ENCODE data around the gene ATP11A.
"Not testable (repeated sequence)": the region's sequence is repeated elsewhere in the genome, so short reads cannot be mapped to it uniquely, and the experiment has no call there.

The ATP11A gene

DNA sequence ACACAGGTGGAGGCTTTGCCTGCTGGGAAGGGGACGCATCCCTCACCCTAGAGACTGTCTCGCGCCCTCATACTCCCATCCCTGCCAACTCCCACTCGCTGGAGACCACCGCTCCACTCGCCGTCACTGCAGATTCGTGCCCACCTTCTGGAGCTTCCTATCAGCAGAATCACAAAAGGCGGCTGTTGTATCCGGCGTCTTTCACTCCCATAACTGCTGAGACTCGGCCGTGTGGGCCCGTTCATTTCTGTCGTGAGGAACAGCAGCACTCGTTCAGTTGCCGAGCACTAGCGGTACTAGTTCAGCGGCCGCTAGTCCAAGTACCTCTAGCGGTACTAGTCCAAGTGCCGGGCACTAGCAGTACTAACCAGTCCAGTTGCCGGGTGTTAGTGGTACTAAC, 154.6 kb downstream of the ATP11A start:
- no peak for DNase-seq

DNA sequence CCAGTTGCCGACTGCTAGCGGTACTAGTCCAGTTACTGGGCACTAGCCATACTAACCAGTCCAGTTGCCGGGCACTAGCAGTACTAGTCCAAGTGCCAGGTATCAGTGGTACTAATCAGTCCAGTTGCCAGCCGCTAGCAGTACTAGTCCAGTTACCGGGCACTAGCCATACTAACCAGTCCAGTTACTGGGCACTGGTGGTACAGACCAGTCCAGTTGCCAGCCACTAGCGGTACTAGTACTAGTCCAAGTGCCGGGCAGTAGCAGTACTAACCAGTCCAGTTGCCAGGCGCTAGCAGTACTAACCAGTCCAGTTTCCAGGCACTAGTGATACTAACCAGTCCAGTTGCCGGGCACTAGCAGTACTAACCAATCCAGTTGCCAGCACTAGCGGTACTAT, 155.0 kb downstream of the ATP11A start:
- no peak for DNase-seq

DNA sequence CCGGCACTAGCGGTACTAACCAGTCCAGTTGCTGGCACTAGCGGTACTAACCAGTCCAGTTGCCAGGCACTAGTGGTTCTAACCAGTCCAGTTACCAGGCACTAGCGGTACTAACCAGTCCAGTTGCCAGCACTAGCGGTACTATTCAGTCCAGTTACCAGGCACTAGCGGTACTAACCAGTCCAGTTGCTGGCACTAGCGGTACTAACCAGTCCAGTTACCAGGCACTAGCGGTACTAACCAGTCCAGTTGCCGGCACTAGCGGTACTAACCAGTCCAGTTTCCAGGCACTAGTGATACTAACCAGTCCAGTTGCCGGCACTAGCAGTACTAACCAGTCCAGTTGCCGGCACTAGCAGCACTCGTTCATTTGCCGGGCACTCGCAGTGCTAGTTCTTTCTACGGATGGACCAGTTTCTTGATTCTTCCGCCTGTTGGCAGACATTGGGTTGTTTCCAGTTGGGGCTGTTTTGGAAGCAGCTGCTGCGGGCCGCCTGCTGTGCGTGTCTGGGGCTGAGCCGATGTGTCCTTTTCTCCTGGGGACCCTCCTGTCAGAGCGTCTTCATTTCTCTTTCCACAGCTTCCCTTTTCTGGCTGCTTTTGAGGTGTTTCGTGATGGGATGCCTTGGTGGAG, 155.8 kb downstream of the ATP11A start:
- no peak for DNase-seq

DNA sequence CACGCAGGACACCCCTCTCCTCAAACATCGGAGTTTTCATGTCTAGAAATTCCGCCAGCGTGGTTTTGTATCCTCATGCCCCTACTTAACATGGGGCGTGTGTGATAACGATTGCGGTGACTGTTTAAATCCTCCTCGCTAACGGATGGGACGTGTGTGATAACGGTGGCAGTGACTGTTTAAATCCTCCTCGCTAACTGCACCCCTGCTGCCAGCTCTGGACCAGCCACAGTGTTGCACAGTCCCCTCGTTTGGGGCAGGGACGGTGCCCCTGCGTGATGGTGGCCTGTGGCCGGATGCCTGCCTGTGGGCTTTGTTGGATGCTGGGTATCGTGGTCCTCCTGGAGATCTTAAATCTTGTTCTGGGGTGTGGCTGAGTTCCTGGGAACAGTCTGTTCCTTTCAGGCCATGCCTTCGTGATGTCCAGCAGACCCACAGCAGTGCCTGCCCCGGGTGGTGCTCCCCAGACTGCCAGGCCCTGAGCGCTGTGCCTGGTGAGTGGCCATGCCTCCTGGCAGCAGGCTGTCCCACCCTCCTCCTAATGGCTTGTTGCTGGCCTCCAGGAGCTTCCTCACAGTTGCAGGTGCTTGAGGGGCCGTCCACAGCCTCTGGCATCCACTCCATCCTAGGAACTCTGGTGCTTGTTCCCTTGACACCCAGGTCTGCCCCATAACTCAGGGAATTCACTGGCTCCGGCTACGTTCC, 156.7 kb downstream of the ATP11A start:
- DNase-seq: no peak

DNA sequence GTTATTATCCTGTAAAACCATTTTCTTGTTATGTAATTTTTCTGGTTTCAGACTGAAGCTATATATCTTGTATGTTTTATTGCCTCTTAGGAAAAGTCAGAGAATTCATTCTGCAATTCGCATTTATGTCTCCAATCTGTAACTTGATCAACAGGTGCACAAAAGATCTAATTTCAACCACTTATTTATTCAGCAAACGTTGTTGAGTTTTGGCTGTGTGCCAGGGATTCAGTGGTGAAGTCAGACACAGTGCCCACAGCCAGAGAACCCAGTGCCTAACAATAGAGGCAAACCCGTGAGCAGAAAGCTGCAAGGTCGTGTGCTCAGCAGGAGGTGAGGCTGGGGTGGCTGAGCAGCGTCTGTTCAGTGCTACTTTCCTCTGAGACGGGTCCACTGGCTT, 159.7 kb downstream of the ATP11A start:
- DNase-seq: no peak

DNA sequence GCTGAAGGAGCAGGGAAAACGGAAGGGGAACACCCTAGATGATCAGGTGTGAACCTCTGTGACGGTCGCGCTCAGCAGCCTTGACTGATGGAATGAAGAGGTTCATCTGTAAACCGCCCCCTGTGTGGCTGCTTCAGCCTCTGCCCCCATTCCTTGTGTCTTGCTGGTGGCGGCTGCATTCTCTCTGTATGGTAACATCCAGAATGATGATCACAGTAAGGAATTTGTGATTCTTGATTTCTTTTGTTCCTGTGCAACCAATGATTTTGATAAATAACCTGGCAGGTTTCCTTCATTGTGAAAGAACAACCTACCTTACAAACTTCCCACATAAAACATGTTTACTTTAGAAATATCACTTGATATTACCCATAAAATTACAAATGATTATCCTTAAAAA, 160.4 kb downstream of the ATP11A start:
- no peak for DNase-seq

- no peak for DNase-seq
Observed at GRCh38 chr13:112851107-112852038, 161.5 kb downstream of the ATP11A start.

GRCh38 chr13:112852392-112852791, 162.6 kb downstream of the ATP11A start:
- no peak for DNase-seq

DNA sequence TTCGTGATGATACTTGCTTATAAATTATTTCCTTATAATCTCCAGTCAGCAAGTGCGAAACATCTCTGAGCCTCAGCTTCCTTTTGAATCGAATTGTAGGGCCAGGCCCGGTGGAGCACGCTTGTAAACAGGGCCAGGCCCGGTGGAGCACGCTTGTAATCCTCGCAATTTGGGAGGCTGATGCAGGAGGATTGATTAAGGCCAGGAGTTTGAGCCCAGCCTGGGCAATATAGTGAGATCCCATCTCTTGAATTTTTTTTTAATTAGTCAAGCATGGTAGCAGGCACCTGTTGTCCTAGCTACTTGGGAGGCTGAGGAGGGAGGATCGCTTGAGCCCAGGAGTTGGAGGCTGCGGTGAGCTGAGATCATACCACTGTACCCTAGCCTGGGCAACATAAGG, 163.0 kb downstream of the ATP11A start:
- no peak for DNase-seq

DNA sequence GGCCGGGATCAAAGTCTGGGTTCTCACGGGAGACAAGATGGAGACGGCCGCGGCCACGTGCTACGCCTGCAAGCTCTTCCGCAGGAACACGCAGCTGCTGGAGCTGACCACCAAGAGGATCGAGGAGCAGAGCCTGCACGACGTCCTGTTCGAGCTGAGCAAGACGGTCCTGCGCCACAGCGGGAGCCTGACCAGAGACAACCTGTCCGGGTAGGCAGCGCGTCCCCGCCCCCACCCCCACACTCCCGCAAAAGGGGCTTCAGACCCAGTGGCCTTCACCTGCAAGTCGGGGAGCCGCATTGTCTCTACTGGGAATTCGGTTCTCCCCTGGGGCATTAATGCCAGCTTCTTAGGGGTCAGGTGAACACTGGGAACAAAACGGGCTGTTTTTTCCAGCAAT, 164.5 kb downstream of the ATP11A start:
- no peak for DNase-seq

DNA sequence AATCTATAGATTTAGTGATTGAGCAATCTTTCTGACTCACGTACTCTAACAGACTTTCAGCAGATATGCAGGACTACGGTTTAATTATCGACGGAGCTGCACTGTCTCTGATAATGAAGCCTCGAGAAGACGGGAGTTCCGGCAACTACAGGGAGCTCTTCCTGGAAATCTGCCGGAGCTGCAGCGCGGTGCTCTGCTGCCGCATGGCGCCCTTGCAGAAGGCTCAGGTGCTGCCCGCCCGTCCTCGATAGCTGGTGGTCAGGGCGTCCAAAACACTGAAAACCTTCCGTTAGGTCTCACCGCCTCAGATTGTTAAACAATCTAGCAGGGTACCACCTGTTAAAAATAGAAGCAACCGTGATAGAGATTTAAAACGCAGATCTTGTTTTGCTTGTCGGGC, 166.0 kb downstream of the ATP11A start:
- no peak for DNase-seq

DNA sequence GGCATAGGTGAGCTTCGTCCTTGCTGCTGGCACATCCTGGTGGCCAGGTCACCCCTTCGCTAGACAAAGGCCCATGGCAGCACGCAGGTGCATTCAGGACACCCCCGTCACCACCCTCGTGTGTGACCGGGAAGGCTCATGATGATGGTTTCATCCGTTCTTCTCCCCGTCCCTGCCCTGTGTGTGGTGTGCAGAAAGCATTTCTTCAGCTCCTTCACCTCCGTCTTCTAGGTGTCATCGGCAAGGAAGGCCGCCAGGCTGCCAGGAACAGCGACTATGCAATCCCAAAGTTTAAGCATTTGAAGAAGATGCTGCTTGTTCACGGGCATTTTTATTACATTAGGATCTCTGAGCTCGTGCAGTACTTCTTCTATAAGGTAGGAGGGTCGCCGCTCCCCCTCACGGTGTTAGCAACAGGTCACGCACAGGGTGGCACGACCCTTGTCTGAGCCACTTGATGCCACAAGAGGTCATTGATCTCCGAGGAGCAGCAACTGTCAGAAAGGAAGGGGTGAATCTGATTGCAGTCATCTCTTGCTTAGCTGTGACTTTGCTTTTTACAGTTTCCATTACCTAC, 168.2 kb downstream of the ATP11A start:
- DNase-seq: no peak

GRCh38 chr13:112859128-112859816, 169.4 kb downstream of the ATP11A start:
- DNase-seq: no peak

DNA sequence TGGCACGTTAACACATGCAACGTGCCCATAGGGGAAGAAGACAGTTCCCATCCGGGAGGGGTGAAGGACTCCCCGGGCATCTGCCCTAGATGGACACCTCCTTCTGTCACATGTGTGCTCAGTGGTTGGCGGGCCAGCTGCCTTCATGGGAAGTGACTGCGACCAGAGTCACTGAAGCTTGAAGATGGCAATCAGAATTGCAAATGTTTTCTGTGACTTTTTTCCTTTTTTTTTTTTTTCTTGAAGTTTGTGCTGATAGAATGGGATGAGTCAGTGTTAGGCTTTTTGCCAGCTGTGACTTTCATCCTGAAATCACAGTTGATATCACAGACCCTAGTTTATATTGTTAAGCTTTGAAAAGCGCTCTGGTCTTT, 170.0 kb downstream of the ATP11A start:
- no peak for DNase-seq

- DNase-seq: no peak
Observed at GRCh38 chr13:112861876-112862615, 172.2 kb downstream of the ATP11A start.

DNA sequence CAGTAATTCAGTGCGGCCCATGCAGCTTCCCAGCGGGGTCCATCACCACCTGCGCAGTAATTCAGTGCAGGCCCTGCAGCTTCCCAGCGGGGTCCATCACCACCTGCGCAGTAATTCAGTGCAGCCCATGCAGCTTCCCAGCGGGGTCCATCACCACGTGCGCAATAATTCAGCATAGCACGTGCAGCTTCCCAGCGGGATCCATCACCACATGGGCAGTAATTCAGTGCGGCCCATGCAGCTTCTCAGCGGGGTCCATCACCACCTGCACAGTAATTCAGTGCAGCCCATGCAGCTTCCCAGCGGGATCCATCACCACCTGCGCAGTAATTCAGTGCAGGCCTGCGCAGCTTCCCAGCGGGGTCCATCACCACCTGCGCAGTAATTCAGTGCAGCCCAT, 173.5 kb downstream of the ATP11A start:
- not testable (repeated sequence) for DNase-seq

GRCh38 chr13:112865478-112865877, 175.6 kb downstream of the ATP11A start:
- not testable (repeated sequence) for DNase-seq

- no peak for DNase-seq
Observed at GRCh38 chr13:112867301-112867711, 177.5 kb downstream of the ATP11A start.

GRCh38 chr13:112868308-112868707, 178.5 kb downstream of the ATP11A start:
- no peak for DNase-seq

GRCh38 chr13:112869202-112870050, 179.6 kb downstream of the ATP11A start:
- DNase-seq: no peak

DNA sequence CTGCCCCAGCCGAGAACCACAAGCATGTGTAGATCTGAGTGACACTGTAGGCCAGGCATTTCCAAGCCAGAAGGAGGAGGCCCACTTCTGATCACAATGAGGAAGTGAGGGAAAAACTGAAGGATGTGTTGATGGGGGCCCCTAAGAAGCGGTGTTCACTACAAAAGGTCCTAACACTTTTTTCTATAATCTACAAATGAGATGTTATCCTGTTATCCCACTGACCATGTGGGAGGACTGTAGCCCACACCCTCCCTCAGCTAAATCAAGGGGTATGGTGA, 180.2 kb downstream of the ATP11A start:
- no peak for DNase-seq

Data from activated naive CD4-positive, alpha-beta T cell treated with Interleukin-2 at 50 U/mL for 16 hours (primary cell).